WTC11 (cell line): ENCODE data around the gene KCNC4. TPM values are rescaled to one million over a fixed set of nuclear protein-coding genes. Genes with fewer than 3 reads are reported as not detected.

Experiments used
- ATAC-seq: fragments of 200-7000 bp; cut with Tn5 transposase; 2 replicates; pipeline ENCODE4 v1.10.0; 2021; ENCODE audit warnings: mild to moderate bottlenecking, moderate library complexity
- CTCF ChIA-PET: fragments of 300-600 bp; sonication (Branson Sonifier 250); formaldehyde crosslinking; loops from one replicate; lab custom pipeline; 2021; ENCODE audit warnings: antibody characterized with exemption; lab: Charles Lee
- POLR2A ChIA-PET: fragments of 350-600 bp; sonication (Branson Sonifier 250); formaldehyde crosslinking; loops from one replicate; lab custom pipeline; 2021; ENCODE audit warnings: antibody characterized with exemption; lab: Charles Lee
- DNase-seq: peaks from one replicate; pipeline ENCODE4 v3.0.0; 2021; ENCODE audit warnings: low spot score
- H3K27ac Mint-ChIP-seq: 2 replicates; pipeline ENCODE4 v1.8.0; 2021; ENCODE audit warnings: mixed read lengths
- H3K27me3 Mint-ChIP-seq: 2 replicates; pipeline ENCODE4 v1.8.0; 2021; ENCODE audit warnings: low read depth, mild to moderate bottlenecking, moderate library complexity, mixed read lengths
- H3K36me3 Mint-ChIP-seq: 2 replicates; pipeline ENCODE4 v1.8.0; 2021; ENCODE audit warnings: mixed read lengths
- H3K4me1 Mint-ChIP-seq: 2 replicates; pipeline ENCODE4 v1.8.0; 2022; ENCODE audit warnings: mixed read lengths
- H3K4me3 Mint-ChIP-seq: 2 replicates; pipeline ENCODE4 v1.8.0; 2021; ENCODE audit warnings: mild to moderate bottlenecking, moderate library complexity, mixed read lengths
- H3K9me3 Mint-ChIP-seq: 2 replicates; pipeline ENCODE4 v1.8.0; 2021; ENCODE audit warnings: mixed read lengths
- AR ChIP-seq: fragments of 250-450 bp; sonication (Bioruptor Pico); IDR thresholded peaks from 2 replicates; pipeline ENCODE4 v1.9.0; 2021; ENCODE audit warnings: mild to moderate bottlenecking
- ARID4B ChIP-seq: sonication (generic); formaldehyde crosslinking; IDR thresholded peaks from 2 replicates; pipeline ENCODE4 v1.8.0; 2023; ENCODE audit warnings: missing genetic modification reagents, mild to moderate bottlenecking, borderline replicate concordance
- CDX4 ChIP-seq: fragments of 250-450 bp; sonication (Bioruptor Pico); IDR thresholded peaks from 2 replicates; pipeline ENCODE4 v1.9.0; 2021; ENCODE audit warnings: moderate library complexity, mild to moderate bottlenecking, inconsistent platforms, borderline replicate concordance
- CREB1 ChIP-seq: sonication (generic); formaldehyde crosslinking; IDR thresholded peaks from 2 replicates; pipeline ENCODE4 v1.8.0; 2023; ENCODE audit warnings: mild to moderate bottlenecking, missing genetic modification reagents
- FOXK1 ChIP-seq: sonication (generic); formaldehyde crosslinking; IDR thresholded peaks from 2 replicates; pipeline ENCODE4 v1.8.0; 2022; ENCODE audit warnings: mild to moderate bottlenecking, moderate library complexity, missing genetic modification reagents
- HMGXB4 ChIP-seq: sonication (generic); formaldehyde crosslinking; IDR thresholded peaks from 2 replicates; pipeline ENCODE4 v1.8.1; 2023; ENCODE audit warnings: mild to moderate bottlenecking, moderate library complexity, missing genetic modification reagents
- IRF1 ChIP-seq: sonication (generic); formaldehyde crosslinking; IDR thresholded peaks from 2 replicates; pipeline ENCODE4 v1.8.0; 2023; ENCODE audit warnings: missing genetic modification reagents
- MYBL2 ChIP-seq: sonication (generic); formaldehyde crosslinking; IDR thresholded peaks from 2 replicates; pipeline ENCODE4 v1.8.1; 2023; ENCODE audit warnings: mild to moderate bottlenecking, moderate library complexity, missing genetic modification reagents
- SOX15 ChIP-seq: fragments of 250-450 bp; sonication (Bioruptor Pico); IDR thresholded peaks from 2 replicates; pipeline ENCODE4 v1.9.0; 2021; ENCODE audit warnings: mild to moderate bottlenecking
- TCF7 ChIP-seq: sonication (generic); formaldehyde crosslinking; IDR thresholded peaks from 2 replicates; pipeline ENCODE4 v1.8.0; 2022; ENCODE audit warnings: mild to moderate bottlenecking, low read depth, missing genetic modification reagents, moderate library complexity
- ZNF121 ChIP-seq: sonication (generic); formaldehyde crosslinking; IDR thresholded peaks from 2 replicates; pipeline ENCODE4 v1.8.0; 2023; ENCODE audit warnings: missing genetic modification reagents
- ZNF416 ChIP-seq: fragments of 250-450 bp; sonication (Bioruptor Pico); IDR thresholded peaks from 2 replicates; pipeline ENCODE4 v1.9.0; 2021; ENCODE audit warnings: mild to moderate bottlenecking, inconsistent platforms
- total RNA-seq: library from RNA; stranded (reverse); gene quantifications from 3 replicates; pipeline ENCODE4 v1.2.3, GENCODE V29; 2021

KCNC4 gene
- total RNA-seq, 1 experiment from 2014 or later: 19.9 TPM

- peaks cover 6% of the 10 kb centered on the region for H3K27me3 Mint-ChIP-seq
- H3K27ac Mint-ChIP-seq: no peak overlapping the region
- POLR2A ChIA-PET: interaction anchor here (0.6 kb wide), 1 partner anchor 104 kb away, joined by 3 read pairs; no protein-coding TSS in a partner anchor
- CTCF ChIA-PET: interaction anchor here (0.6 to 11.5 kb wide), 9 partner anchors 9 to 254 kb away, joined by 3 to 759 read pairs (median 45); partner anchors contain the start of gene RBM15
- DNase-seq (no peak), ATAC-seq (no peak)
- peaks cover 14% of the 10 kb centered on the region for H3K4me1 Mint-ChIP-seq
- TF ChIP-seq MYBL2 (CRISPR knock-in tag) (no peak), TCF7 (CRISPR knock-in tag) (no peak), CDX4 (CRISPR knock-in tag) (no peak), SOX15 (no peak), CREB1 (CRISPR knock-in tag) (no peak), ZNF416 (no peak), FOXK1 (CRISPR knock-in tag) (no peak)
- H3K9me3 Mint-ChIP-seq: no peaks in the 10 kb centered on the region
- no peak overlapping the region for H3K4me3 Mint-ChIP-seq
- no peaks in the 10 kb centered on the region for H3K36me3 Mint-ChIP-seq
Observed at GRCh38 chr1:110205591-110206155, 4.4 kb upstream of the KCNC4 start.

GRCh38 chr1:110206261-110206920 is 3.7 kb upstream of the KCNC4 start:
- Mint-ChIP-seq H3K4me1 (peaks cover 14% of the 10 kb centered on the region), H3K27me3 (peaks cover 11% of the 10 kb centered on the region), H3K27ac (no peak overlapping the region), H3K36me3 (no peaks in the 10 kb centered on the region), H3K9me3 (no peaks in the 10 kb centered on the region), H3K4me3 (no peak overlapping the region)
- ChIA-PET POLR2A (interaction anchor here (0.6 to 1.8 kb wide), 2 partner anchors 103 to 106 kb away, joined by 3 to 12 read pairs; no protein-coding TSS in a partner anchor), CTCF (interaction anchor here (0.6 to 11.5 kb wide), 18 partner anchors 9 to 290 kb away, joined by 3 to 759 read pairs (median 22); partner anchors contain the start of gene RBM15)
- no peak for DNase-seq
- ATAC-seq: no peak
- TF ChIP-seq ARID4B (CRISPR knock-in tag): no peak

- ATAC-seq (peak; percentile 47), DNase-seq (peak; percentile 90)
- H3K27ac Mint-ChIP-seq: no peak overlapping the region
- H3K9me3 Mint-ChIP-seq: no peaks in the 10 kb centered on the region
- peaks cover 22% of the 10 kb centered on the region for H3K27me3 Mint-ChIP-seq
- ChIA-PET CTCF (interaction anchor here (0.6 to 11.5 kb wide), 73 partner anchors 9 to 348 kb away, joined by 3 to 759 read pairs (median 6); partner anchors contain the start of genes PROK1, RBM15, SLC6A17 and STRIP1), POLR2A (interaction anchor here (1.1 to 1.8 kb wide), 4 partner anchors 20 to 288 kb away, joined by 3 to 12 read pairs (median 8); partner anchors contain the start of gene RBM15)
- no peak overlapping the region for H3K4me3 Mint-ChIP-seq
- no peaks in the 10 kb centered on the region for H3K36me3 Mint-ChIP-seq
- peaks cover 22% of the 10 kb centered on the region for H3K4me1 Mint-ChIP-seq
- TF ChIP-seq AR (CRISPR knock-in tag) (no peak), ZNF121 (CRISPR knock-in tag) (no peak), HMGXB4 (CRISPR knock-in tag) (peak; percentile 58; the same call in 1 of the 2 replicates), IRF1 (CRISPR knock-in tag) (no peak), ARID4B (CRISPR knock-in tag) (no peak)
Observed at GRCh38 chr1:110207831-110208230, 2.3 kb upstream of the KCNC4 start.
